HEK293 (cell line): ENCODE data around the gene GIGYF1.

Experiments
- CTCF ChIP-seq: fragments of 450-650 bp; formaldehyde crosslinking; IDR thresholded peaks from 2 replicates; pipeline ENCODE4 v1.5.1; 2016; ENCODE audit warnings: missing biosample characterization, missing genetic modification characterization
- HOXA7 ChIP-seq: sonication (generic); formaldehyde crosslinking; IDR thresholded peaks from 2 replicates; pipeline ENCODE4 v1.8.1; 2022; ENCODE audit warnings: missing genetic modification reagents, borderline replicate concordance
- KLF7 ChIP-seq: fragments of 450-650 bp; formaldehyde crosslinking; IDR thresholded peaks from 2 replicates; pipeline ENCODE4 v1.5.1; 2016; ENCODE audit warnings: missing biosample characterization, missing genetic modification characterization, borderline replicate concordance
- KLF9 ChIP-seq: fragments of 450-650 bp; formaldehyde crosslinking; IDR thresholded peaks from 2 replicates; pipeline ENCODE4 v1.5.1; 2016; ENCODE audit warnings: missing biosample characterization, missing genetic modification characterization, low read depth
- MYNN ChIP-seq: fragments of 450-650 bp; formaldehyde crosslinking; IDR thresholded peaks from 2 replicates; pipeline ENCODE4 v1.5.1; 2016; ENCODE audit warnings: missing biosample characterization, missing genetic modification characterization, borderline replicate concordance
- SP3 ChIP-seq: fragments of 450-650 bp; formaldehyde crosslinking; IDR thresholded peaks from 2 replicates; pipeline ENCODE4 v1.5.1; 2016; ENCODE audit warnings: missing biosample characterization, missing genetic modification characterization
- YY1 ChIP-seq: fragments of 450-650 bp; formaldehyde crosslinking; IDR thresholded peaks from 2 replicates; pipeline ENCODE4 v1.5.1; 2018; ENCODE audit warnings: missing biosample characterization, missing genetic modification characterization
- ZBTB11 ChIP-seq: fragments of 450-650 bp; formaldehyde crosslinking; conservative IDR thresholded peaks from 2 replicates; pipeline ENCODE4 v1.5.1; 2016; ENCODE audit warnings: low read depth, missing biosample characterization, missing genetic modification characterization
- ZFP3 ChIP-seq: fragments of 450-650 bp; formaldehyde crosslinking; IDR thresholded peaks from 2 replicates; pipeline ENCODE4 v1.5.1; 2016; ENCODE audit warnings: low read depth, missing biosample characterization, missing genetic modification characterization
- ZNF112 ChIP-seq: fragments of 450-650 bp; formaldehyde crosslinking; IDR thresholded peaks from 2 replicates; pipeline ENCODE4 v1.5.0; 2017; ENCODE audit warnings: missing biosample characterization, missing genetic modification characterization
- ZNF121 ChIP-seq: fragments of 450-650 bp; formaldehyde crosslinking; IDR thresholded peaks from 2 replicates; pipeline ENCODE4 v1.5.1; 2016; ENCODE audit warnings: missing biosample characterization, missing genetic modification characterization
- ZNF169 ChIP-seq: fragments of 450-650 bp; formaldehyde crosslinking; IDR thresholded peaks from 2 replicates; pipeline ENCODE4 v1.5.1; 2016; ENCODE audit warnings: missing biosample characterization, missing genetic modification characterization
- ZNF23 ChIP-seq: fragments of 450-650 bp; formaldehyde crosslinking; IDR thresholded peaks from 2 replicates; pipeline ENCODE4 v1.5.1; 2016; ENCODE audit warnings: missing biosample characterization, missing genetic modification characterization, borderline replicate concordance
- ZNF26 ChIP-seq: fragments of 450-650 bp; formaldehyde crosslinking; IDR thresholded peaks from 2 replicates; pipeline ENCODE4 v1.5.1; 2016; ENCODE audit warnings: missing biosample characterization, missing genetic modification characterization
- ZNF266 ChIP-seq: fragments of 450-650 bp; formaldehyde crosslinking; IDR thresholded peaks from 2 replicates; pipeline ENCODE4 v1.5.1; 2016; ENCODE audit warnings: missing biosample characterization, missing genetic modification characterization, low read depth
- ZNF335 ChIP-seq: fragments of 450-650 bp; formaldehyde crosslinking; conservative IDR thresholded peaks from 2 replicates; pipeline ENCODE4 v1.5.1; 2016; ENCODE audit warnings: missing biosample characterization, missing genetic modification characterization
- ZNF501 ChIP-seq: fragments of 450-650 bp; formaldehyde crosslinking; IDR thresholded peaks from 2 replicates; pipeline ENCODE4 v1.5.1; 2016; ENCODE audit warnings: missing biosample characterization, missing genetic modification characterization
- ZNF513 ChIP-seq: fragments of 450-650 bp; IDR thresholded peaks from 2 replicates; pipeline ENCODE4 v1.5.1; 2018; ENCODE audit warnings: missing biosample characterization, missing genetic modification characterization
- ZNF529 ChIP-seq: fragments of 450-650 bp; formaldehyde crosslinking; IDR thresholded peaks from 2 replicates; pipeline ENCODE4 v1.5.1; 2017; ENCODE audit warnings: missing genetic modification characterization, missing biosample characterization; ENCODE audit not compliant: insufficient replicate concordance
- ZNF571 ChIP-seq: fragments of 450-650 bp; formaldehyde crosslinking; IDR thresholded peaks from 2 replicates; pipeline ENCODE4 v1.5.0; 2017; ENCODE audit warnings: missing biosample characterization, missing genetic modification characterization
- ZNF600 ChIP-seq: fragments of 450-650 bp; formaldehyde crosslinking; IDR thresholded peaks from 2 replicates; pipeline ENCODE4 v1.5.1; 2016; ENCODE audit warnings: missing biosample characterization, missing genetic modification characterization
- ZNF670 ChIP-seq: fragments of 450-650 bp; formaldehyde crosslinking; IDR thresholded peaks from 2 replicates; pipeline ENCODE4 v1.5.1; 2016; ENCODE audit warnings: missing biosample characterization, missing genetic modification characterization, low read depth
- ZNF692 ChIP-seq: fragments of 450-650 bp; formaldehyde crosslinking; IDR thresholded peaks from 2 replicates; pipeline ENCODE4 v1.5.1; 2016; ENCODE audit warnings: missing biosample characterization, missing genetic modification characterization
- ZNF768 ChIP-seq: fragments of 450-650 bp; formaldehyde crosslinking; IDR thresholded peaks from 2 replicates; pipeline ENCODE4 v1.5.1; 2018; ENCODE audit warnings: missing biosample characterization, mild to moderate bottlenecking, missing genetic modification characterization
- ZSCAN16 ChIP-seq: fragments of 450-650 bp; formaldehyde crosslinking; IDR thresholded peaks from 2 replicates; pipeline ENCODE4 v1.5.1; 2016; ENCODE audit warnings: missing biosample characterization, missing genetic modification characterization
- TF ChIP-seq, protein P1 (sequence below): fragments of 450-650 bp; formaldehyde crosslinking; IDR thresholded peaks from 2 replicates; pipeline ENCODE4 v1.5.1; 2017; ENCODE audit warnings: missing biosample characterization, missing genetic modification characterization
- TF ChIP-seq, protein P2 (sequence below): fragments of 450-650 bp; formaldehyde crosslinking; IDR thresholded peaks from 2 replicates; pipeline ENCODE4 v1.5.1; 2017; ENCODE audit warnings: missing biosample characterization, missing genetic modification characterization

Gene GIGYF1

GRCh38 chr7:100705320-100705752, 11.3 kb upstream of the GIGYF1 start (continued):
- TF ChIP-seq ZNF513 (tag by site-specific recombination), result no peak
- no peak for TF ChIP-seq ZNF571
- peak; percentile 72 for TF ChIP-seq KLF9
- no peak for TF ChIP-seq ZFP3 (tag by site-specific recombination)
- TF ChIP-seq SP3, result no peak
- TF ChIP-seq ZNF169 (tag by site-specific recombination), result no peak
- no peak for TF ChIP-seq ZNF670 (tag by site-specific recombination)
- peak; percentile 81 for TF ChIP-seq ZNF501 (tag by site-specific recombination)
- TF ChIP-seq, protein P1, sequence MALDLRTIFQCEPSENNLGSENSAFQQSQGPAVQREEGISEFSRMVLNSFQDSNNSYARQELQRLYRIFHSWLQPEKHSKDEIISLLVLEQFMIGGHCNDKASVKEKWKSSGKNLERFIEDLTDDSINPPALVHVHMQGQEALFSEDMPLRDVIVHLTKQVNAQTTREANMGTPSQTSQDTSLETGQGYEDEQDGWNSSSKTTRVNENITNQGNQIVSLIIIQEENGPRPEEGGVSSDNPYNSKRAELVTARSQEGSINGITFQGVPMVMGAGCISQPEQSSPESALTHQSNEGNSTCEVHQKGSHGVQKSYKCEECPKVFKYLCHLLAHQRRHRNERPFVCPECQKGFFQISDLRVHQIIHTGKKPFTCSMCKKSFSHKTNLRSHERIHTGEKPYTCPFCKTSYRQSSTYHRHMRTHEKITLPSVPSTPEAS (tag by site-specific recombination), result no peak
- TF ChIP-seq ZBTB11 (tag by site-specific recombination), result no peak
- 0 out of 2 replicates have a peak, but pooled peaks have one; percentile 67 for TF ChIP-seq KLF7 (tag by site-specific recombination)
- no peak for TF ChIP-seq MYNN (tag by site-specific recombination)
- peak; percentile 77; the same call in 1 of the 2 replicates for TF ChIP-seq ZNF692 (tag by site-specific recombination)
- TF ChIP-seq ZNF768 (tag by site-specific recombination), result no peak
- no peak for TF ChIP-seq YY1 (tag by site-specific recombination)
- TF ChIP-seq ZNF600 (tag by site-specific recombination), result no peak; the same call in 1 of the 2 replicates
- TF ChIP-seq, protein P2, sequence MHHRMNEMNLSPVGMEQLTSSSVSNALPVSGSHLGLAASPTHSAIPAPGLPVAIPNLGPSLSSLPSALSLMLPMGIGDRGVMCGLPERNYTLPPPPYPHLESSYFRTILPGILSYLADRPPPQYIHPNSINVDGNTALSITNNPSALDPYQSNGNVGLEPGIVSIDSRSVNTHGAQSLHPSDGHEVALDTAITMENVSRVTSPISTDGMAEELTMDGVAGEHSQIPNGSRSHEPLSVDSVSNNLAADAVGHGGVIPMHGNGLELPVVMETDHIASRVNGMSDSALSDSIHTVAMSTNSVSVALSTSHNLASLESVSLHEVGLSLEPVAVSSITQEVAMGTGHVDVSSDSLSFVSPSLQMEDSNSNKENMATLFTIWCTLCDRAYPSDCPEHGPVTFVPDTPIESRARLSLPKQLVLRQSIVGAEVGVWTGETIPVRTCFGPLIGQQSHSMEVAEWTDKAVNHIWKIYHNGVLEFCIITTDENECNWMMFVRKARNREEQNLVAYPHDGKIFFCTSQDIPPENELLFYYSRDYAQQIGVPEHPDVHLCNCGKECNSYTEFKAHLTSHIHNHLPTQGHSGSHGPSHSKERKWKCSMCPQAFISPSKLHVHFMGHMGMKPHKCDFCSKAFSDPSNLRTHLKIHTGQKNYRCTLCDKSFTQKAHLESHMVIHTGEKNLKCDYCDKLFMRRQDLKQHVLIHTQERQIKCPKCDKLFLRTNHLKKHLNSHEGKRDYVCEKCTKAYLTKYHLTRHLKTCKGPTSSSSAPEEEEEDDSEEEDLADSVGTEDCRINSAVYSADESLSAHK (tag by site-specific recombination), result 0 out of 2 replicates have a peak, but pooled peaks have one; percentile 37
- TF ChIP-seq HOXA7 (CRISPR knock-in tag), result no peak
- TF ChIP-seq ZSCAN16 (tag by site-specific recombination), result 0 out of 2 replicates have a peak, but pooled peaks have one; percentile 34
- TF ChIP-seq ZNF266 (tag by site-specific recombination), result no peak
- 0 out of 2 replicates have a peak, but pooled peaks have one; percentile 16 for TF ChIP-seq ZNF121 (tag by site-specific recombination)
- peak; percentile 76 for TF ChIP-seq ZNF335 (tag by site-specific recombination)
- TF ChIP-seq ZNF112, result no peak
- TF ChIP-seq ZNF529 (tag by site-specific recombination), result no peak
- no peak for TF ChIP-seq ZNF23 (tag by site-specific recombination)
- TF ChIP-seq CTCF, result peak; percentile 97
- TF ChIP-seq ZNF26, result no peak
